Measurements from ENCODE around the gene HSPBP1. TPM values are rescaled to one million over a fixed set of nuclear protein-coding genes. Genes with fewer than 3 reads are reported as not detected.

Gene HSPBP1
- total and polyA plus RNA-seq, 2 donors (not counting 3 experiments of a cell fraction or from before 2014, with no cell fraction given): 30.4 to 47.5 TPM

DNA sequence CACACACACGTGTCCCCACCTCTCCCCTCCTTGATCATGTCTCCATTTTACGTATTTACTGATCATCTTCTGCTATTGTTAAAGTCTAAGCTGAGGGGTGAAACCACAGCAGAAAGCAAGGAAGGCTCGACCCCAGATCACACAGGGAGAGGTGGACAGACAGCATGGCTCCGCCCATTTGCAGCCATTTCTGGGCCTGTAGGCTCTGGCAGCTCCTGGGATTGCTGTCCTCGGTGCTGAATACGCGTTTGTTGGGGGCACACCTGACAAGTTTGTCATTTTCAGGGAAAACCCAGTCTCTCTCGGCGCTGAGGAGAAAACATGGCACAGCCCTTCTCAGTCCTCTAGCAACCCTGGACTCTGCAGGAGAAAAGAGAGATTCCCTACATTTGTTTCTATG, 59.4 kb downstream of the HSPBP1 start:
- intact Hi-C loops (cut with micrococcal nuclease): no loop called here
- TF ChIP-seq, protein P1, sequence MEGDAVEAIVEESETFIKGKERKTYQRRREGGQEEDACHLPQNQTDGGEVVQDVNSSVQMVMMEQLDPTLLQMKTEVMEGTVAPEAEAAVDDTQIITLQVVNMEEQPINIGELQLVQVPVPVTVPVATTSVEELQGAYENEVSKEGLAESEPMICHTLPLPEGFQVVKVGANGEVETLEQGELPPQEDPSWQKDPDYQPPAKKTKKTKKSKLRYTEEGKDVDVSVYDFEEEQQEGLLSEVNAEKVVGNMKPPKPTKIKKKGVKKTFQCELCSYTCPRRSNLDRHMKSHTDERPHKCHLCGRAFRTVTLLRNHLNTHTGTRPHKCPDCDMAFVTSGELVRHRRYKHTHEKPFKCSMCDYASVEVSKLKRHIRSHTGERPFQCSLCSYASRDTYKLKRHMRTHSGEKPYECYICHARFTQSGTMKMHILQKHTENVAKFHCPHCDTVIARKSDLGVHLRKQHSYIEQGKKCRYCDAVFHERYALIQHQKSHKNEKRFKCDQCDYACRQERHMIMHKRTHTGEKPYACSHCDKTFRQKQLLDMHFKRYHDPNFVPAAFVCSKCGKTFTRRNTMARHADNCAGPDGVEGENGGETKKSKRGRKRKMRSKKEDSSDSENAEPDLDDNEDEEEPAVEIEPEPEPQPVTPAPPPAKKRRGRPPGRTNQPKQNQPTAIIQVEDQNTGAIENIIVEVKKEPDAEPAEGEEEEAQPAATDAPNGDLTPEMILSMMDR (IDR thresholded peaks at IDR 0.05; ENCODE audit: extremely low read depth in 1 of 2, insufficient read depth in 1 of 2, low read depth in 1 of 2, low read length in 2 of 2): no peak
- TF ChIP-seq MYC (IDR thresholded peaks at IDR 0.05; ENCODE audit: low read depth, low read length): no peak
- no peak for TF ChIP-seq FOS (IDR thresholded peaks at IDR 0.05; ENCODE audit: borderline replicate concordance, insufficient read depth, low read length)
- no peak for TF ChIP-seq POLR2AphosphoS5 (IDR thresholded peaks at IDR 0.05; ENCODE audit: insufficient read depth, low read depth, low read length)
- no peak for TF ChIP-seq POLR2A (IDR thresholded peaks at IDR 0.05; ENCODE audit: low read depth, low read length)
- no peak for TF ChIP-seq GATA2 (IDR thresholded peaks at IDR 0.05; ENCODE audit: insufficient read depth, insufficient read length, low read depth, low read length)
- no peak overlapping the region for H3K4me3 ChIP-seq (replicated peaks in 1 of 3; ENCODE audit: insufficient read depth in 1 of 3, low read depth in 1 of 3, low read length in 3 of 3)
- dilution Hi-C loops (cut with MboI; ENCODE audit: extremely low pct_ligation_motif_present, low sequenced_read_pairs): no loop called here
- no peak overlapping the region for H3K27ac ChIP-seq (ENCODE audit: insufficient read depth, low read depth, low read length)
- H3K27me3 ChIP-seq (ENCODE audit: control insufficient read depth in 2 of 2, insufficient read depth in 2 of 2, low read length in 2 of 2): no peaks in the 10 kb centered on the region
- POLR2A ChIA-PET: no interaction called here
- H3K9me1 ChIP-seq (replicated peaks; ENCODE audit: control insufficient read depth, extremely low read depth, insufficient read depth, low read length): no peaks in the 10 kb centered on the region
- H4K20me1 ChIP-seq (replicated peaks; ENCODE audit: control insufficient read depth, extremely low read depth, insufficient read depth, low read length): no peaks in the 10 kb centered on the region
- H3K9me3 ChIP-seq (replicated peaks; ENCODE audit: control insufficient read depth, insufficient read depth, low read length): no peaks in the 10 kb centered on the region
- H3K79me2 ChIP-seq (ENCODE audit: control insufficient read depth, insufficient read depth, low read length): no peaks in the 10 kb centered on the region
- peaks cover 9% of the 10 kb centered on the region for H3K4me1 ChIP-seq (ENCODE audit: control insufficient read depth, extremely low read depth, insufficient read depth, low read length)
- DNase-seq (ENCODE audit: low read depth, low spot score) (no peak), FAIRE-seq (no peak)
- no peak overlapping the region for H2AFZ ChIP-seq (ENCODE audit: low read depth, low read length)
- H3K36me3 ChIP-seq (ENCODE audit: control insufficient read depth in 2 of 2, extremely low read depth in 1 of 2, insufficient read depth in 2 of 2, low read length in 2 of 2): no peaks in the 10 kb centered on the region
- BruUV-seq (replicated peaks): no TSS peak
- H3K4me2 ChIP-seq (ENCODE audit: insufficient read depth, low read length): no peak overlapping the region
- CTCF ChIA-PET: no interaction called here
- H3K9ac ChIP-seq (replicated peaks; ENCODE audit: extremely low read depth, insufficient read depth, low read length): no peak overlapping the region
